GM23338 (cell line): ENCODE measurements around the gene ZFYVE21. TPM values are rescaled to one million over a fixed set of nuclear protein-coding genes. Genes with fewer than 3 reads are reported as not detected.

ENCODE experiments used
- ATAC-seq: fragments of 200-7000 bp; cut with Tn5 transposase; 3 replicates; pipeline ENCODE4 v1.9.1; 2020
- DNase-seq: peaks from one replicate; pipeline ENCODE4 v3.0.0-alpha.2; 2015; ENCODE audit warnings: low spot score
- H2AFZ ChIP-seq: fragments of 200-600 bp; sonication (generic); 2 replicates; pipeline ENCODE4 v1.8.0; 2016; ENCODE audit warnings: antibody characterized with exemption, mild to moderate bottlenecking, moderate library complexity
- H3F3A ChIP-seq: fragments of 200-600 bp; sonication (generic); replicated peaks from 2 replicates; pipeline ENCODE4 v1.8.0; 2017; ENCODE audit warnings: antibody characterized with exemption, mixed run types, low read depth
- H3K27ac ChIP-seq: fragments of 200-600 bp; sonication (generic); 2 replicates; pipeline ENCODE4 v1.6.1; 2016; ENCODE audit warnings: low read depth
- H3K27me3 ChIP-seq: fragments of 200-600 bp; sonication (generic); 2 replicates; pipeline ENCODE4 v1.8.0; 2016; ENCODE audit warnings: mild to moderate bottlenecking, mixed run types, moderate library complexity; ENCODE audit not compliant: insufficient read depth
- H3K36me3 ChIP-seq: fragments of 200-600 bp; sonication (generic); 2 replicates; pipeline ENCODE4 v1.8.0; 2016; ENCODE audit warnings: mild to moderate bottlenecking; ENCODE audit not compliant: insufficient read depth
- H3K4me1 ChIP-seq: fragments of 200-600 bp; sonication (generic); 2 replicates; pipeline ENCODE4 v1.8.0; 2016; ENCODE audit warnings: mild to moderate bottlenecking, moderate library complexity; ENCODE audit not compliant: insufficient read depth
- H3K4me2 ChIP-seq: fragments of 200-600 bp; sonication (generic); 2 replicates; pipeline ENCODE4 v1.7.1; 2017; ENCODE audit warnings: mixed run types
- H3K4me3 ChIP-seq: fragments of 200-600 bp; sonication (generic); 2 replicates; pipeline ENCODE4 v1.6.1; 2016; ENCODE audit warnings: mixed run types
- H3K79me2 ChIP-seq: fragments of 200-600 bp; sonication (generic); replicated peaks from 2 replicates; pipeline ENCODE4 v1.8.0; 2017; ENCODE audit warnings: mild to moderate bottlenecking; ENCODE audit not compliant: insufficient read depth
- H3K9me2 ChIP-seq: fragments of 200-600 bp; sonication (generic); 2 replicates; pipeline ENCODE4 v1.8.0; 2017; ENCODE audit not compliant: insufficient read depth
- H4K20me1 ChIP-seq: fragments of 200-600 bp; sonication (generic); replicated peaks from 2 replicates; pipeline ENCODE4 v1.8.0; 2017; ENCODE audit warnings: mild to moderate bottlenecking; ENCODE audit not compliant: insufficient read depth
- H3K27ac Mint-ChIP-seq: 2 replicates; pipeline ENCODE4 v1.8.0; 2020; ENCODE audit warnings: inconsistent platforms, mild to moderate bottlenecking, moderate library complexity, mixed read lengths
- H3K27me3 Mint-ChIP-seq: 3 replicates; pipeline ENCODE4 v1.8.0; 2022; ENCODE audit warnings: low read depth, mild to moderate bottlenecking, moderate library complexity, mixed read lengths, inconsistent platforms; ENCODE audit not compliant: insufficient read depth, poor library complexity
- H3K36me3 Mint-ChIP-seq: 3 replicates; pipeline ENCODE4 v1.8.0; 2021; ENCODE audit warnings: low read depth, mild to moderate bottlenecking, inconsistent platforms, moderate library complexity, mixed read lengths
- H3K4me1 Mint-ChIP-seq: 3 replicates; pipeline ENCODE4 v1.8.0; 2020; ENCODE audit warnings: mild to moderate bottlenecking, inconsistent platforms, mixed read lengths
- H3K4me3 Mint-ChIP-seq: 3 replicates; pipeline ENCODE4 v1.8.0; 2021; ENCODE audit warnings: moderate library complexity, mild to moderate bottlenecking, inconsistent platforms, mixed read lengths
- H3K9me3 Mint-ChIP-seq: 3 replicates; pipeline ENCODE4 v1.8.0; 2020; ENCODE audit warnings: moderate library complexity, mild to moderate bottlenecking, inconsistent platforms, mixed read lengths
- CREB1 ChIP-seq: fragments of 250-450 bp; sonication (Bioruptor Pico); IDR thresholded peaks from 2 replicates; pipeline ENCODE4 v1.5.0; 2020; ENCODE audit warnings: low read depth, mild to moderate bottlenecking, moderate library complexity
- EZH2 ChIP-seq: fragments of 200-600 bp; sonication (generic); IDR thresholded peaks from one replicate; pipeline ENCODE4 v1.8.0; 2017; ENCODE audit warnings: antibody characterized with exemption, mild to moderate bottlenecking, low read depth; ENCODE audit not compliant: unreplicated experiment
- EZH2phosphoT487 ChIP-seq: fragments of 200-600 bp; sonication (generic); IDR thresholded peaks from one replicate; pipeline ENCODE4 v1.8.1; 2018; ENCODE audit warnings: antibody characterized with exemption; ENCODE audit not compliant: unreplicated experiment
- POLR2AphosphoS5 ChIP-seq: IDR thresholded peaks from 2 replicates; pipeline ENCODE4 v1.6.1; 2016; ENCODE audit warnings: antibody characterized with exemption, low read depth
- STAT1 ChIP-seq: IDR thresholded peaks from one replicate; pipeline ENCODE4 v1.6.1; 2016; ENCODE audit warnings: antibody characterized with exemption; ENCODE audit not compliant: unreplicated experiment
- polyA plus RNA-seq: library from polyadenylated mRNA; unstranded; fragments of >200 nt; fragmentation: Nextera tagmentation; extraction: Ambion mirVana; gene quantifications from 2 replicates; pipeline ENCODE4 v1.2.1, GENCODE V29; 2016
- total RNA-seq: library from RNA; depleted of rRNA; stranded (reverse); fragments of >200 nt; shearing (Covaris generic); gene quantifications from 2 replicates; pipeline ENCODE4 v1.2.3, GENCODE V29; 2014
- TF ChIP-seq, protein P1 (sequence below), 2 experiments: fragments of 200-600 bp in 1 of 2; sonication (generic) in 1 of 2; conservative IDR thresholded peaks; 2 replicates each; pipeline versions ENCODE4 v1.5.1 to v1.6.1; 2016 to 2017; ENCODE audit warnings: antibody characterized with exemption in 2 of 2, low read depth in 2 of 2, mild to moderate bottlenecking in 2 of 2, moderate library complexity in 1 of 2
- TF ChIP-seq, protein P2 (sequence below): fragments of 250-450 bp; sonication (Bioruptor Pico); IDR thresholded peaks from 2 replicates; pipeline ENCODE4 v1.5.0; 2020; ENCODE audit warnings: mild to moderate bottlenecking, moderate library complexity

The ZFYVE21 gene
- total and polyA plus RNA-seq, 2 experiments from 2014 or later: 88.0 to 89.6 TPM

DNA sequence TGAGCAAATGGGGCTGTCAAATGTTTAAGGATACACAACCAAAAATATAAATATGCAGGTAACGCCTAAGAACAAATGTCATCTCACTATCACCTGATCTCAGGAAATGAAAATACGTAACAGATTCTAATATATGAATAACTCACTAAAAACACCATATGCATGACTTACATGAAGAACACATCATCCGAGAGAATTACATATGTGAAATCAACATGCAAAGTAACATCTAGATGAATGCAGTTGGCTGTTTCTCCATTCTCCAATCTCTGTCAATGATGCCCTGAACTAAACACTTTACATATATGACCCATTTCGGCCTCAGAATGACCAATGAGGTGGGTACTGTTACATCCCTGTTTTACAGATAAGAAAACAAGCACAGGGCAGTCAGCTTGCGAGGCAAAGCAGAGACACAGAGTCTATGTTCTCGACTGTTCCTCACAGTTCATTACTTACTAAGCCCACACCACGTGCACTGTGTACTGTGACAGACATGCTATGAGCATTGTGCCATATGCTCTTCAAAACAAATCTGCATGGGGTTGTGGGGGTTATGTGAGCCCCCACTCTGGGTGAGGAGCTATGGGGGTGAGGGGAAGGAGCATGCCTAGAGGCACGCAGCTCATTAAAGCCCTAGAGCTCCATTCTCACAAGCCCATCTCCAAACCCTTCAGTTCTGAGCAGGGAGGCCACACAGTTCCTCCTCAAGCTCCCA, 42.6 kb downstream of the ZFYVE21 start (continued):
- no peak for TF ChIP-seq POLR2AphosphoS5
- TF ChIP-seq, protein P1, sequence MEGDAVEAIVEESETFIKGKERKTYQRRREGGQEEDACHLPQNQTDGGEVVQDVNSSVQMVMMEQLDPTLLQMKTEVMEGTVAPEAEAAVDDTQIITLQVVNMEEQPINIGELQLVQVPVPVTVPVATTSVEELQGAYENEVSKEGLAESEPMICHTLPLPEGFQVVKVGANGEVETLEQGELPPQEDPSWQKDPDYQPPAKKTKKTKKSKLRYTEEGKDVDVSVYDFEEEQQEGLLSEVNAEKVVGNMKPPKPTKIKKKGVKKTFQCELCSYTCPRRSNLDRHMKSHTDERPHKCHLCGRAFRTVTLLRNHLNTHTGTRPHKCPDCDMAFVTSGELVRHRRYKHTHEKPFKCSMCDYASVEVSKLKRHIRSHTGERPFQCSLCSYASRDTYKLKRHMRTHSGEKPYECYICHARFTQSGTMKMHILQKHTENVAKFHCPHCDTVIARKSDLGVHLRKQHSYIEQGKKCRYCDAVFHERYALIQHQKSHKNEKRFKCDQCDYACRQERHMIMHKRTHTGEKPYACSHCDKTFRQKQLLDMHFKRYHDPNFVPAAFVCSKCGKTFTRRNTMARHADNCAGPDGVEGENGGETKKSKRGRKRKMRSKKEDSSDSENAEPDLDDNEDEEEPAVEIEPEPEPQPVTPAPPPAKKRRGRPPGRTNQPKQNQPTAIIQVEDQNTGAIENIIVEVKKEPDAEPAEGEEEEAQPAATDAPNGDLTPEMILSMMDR (conservative IDR thresholded peaks at IDR 0.05; ENCODE audit: low read depth in 2 of 2): no peak
- TF ChIP-seq, protein P2, sequence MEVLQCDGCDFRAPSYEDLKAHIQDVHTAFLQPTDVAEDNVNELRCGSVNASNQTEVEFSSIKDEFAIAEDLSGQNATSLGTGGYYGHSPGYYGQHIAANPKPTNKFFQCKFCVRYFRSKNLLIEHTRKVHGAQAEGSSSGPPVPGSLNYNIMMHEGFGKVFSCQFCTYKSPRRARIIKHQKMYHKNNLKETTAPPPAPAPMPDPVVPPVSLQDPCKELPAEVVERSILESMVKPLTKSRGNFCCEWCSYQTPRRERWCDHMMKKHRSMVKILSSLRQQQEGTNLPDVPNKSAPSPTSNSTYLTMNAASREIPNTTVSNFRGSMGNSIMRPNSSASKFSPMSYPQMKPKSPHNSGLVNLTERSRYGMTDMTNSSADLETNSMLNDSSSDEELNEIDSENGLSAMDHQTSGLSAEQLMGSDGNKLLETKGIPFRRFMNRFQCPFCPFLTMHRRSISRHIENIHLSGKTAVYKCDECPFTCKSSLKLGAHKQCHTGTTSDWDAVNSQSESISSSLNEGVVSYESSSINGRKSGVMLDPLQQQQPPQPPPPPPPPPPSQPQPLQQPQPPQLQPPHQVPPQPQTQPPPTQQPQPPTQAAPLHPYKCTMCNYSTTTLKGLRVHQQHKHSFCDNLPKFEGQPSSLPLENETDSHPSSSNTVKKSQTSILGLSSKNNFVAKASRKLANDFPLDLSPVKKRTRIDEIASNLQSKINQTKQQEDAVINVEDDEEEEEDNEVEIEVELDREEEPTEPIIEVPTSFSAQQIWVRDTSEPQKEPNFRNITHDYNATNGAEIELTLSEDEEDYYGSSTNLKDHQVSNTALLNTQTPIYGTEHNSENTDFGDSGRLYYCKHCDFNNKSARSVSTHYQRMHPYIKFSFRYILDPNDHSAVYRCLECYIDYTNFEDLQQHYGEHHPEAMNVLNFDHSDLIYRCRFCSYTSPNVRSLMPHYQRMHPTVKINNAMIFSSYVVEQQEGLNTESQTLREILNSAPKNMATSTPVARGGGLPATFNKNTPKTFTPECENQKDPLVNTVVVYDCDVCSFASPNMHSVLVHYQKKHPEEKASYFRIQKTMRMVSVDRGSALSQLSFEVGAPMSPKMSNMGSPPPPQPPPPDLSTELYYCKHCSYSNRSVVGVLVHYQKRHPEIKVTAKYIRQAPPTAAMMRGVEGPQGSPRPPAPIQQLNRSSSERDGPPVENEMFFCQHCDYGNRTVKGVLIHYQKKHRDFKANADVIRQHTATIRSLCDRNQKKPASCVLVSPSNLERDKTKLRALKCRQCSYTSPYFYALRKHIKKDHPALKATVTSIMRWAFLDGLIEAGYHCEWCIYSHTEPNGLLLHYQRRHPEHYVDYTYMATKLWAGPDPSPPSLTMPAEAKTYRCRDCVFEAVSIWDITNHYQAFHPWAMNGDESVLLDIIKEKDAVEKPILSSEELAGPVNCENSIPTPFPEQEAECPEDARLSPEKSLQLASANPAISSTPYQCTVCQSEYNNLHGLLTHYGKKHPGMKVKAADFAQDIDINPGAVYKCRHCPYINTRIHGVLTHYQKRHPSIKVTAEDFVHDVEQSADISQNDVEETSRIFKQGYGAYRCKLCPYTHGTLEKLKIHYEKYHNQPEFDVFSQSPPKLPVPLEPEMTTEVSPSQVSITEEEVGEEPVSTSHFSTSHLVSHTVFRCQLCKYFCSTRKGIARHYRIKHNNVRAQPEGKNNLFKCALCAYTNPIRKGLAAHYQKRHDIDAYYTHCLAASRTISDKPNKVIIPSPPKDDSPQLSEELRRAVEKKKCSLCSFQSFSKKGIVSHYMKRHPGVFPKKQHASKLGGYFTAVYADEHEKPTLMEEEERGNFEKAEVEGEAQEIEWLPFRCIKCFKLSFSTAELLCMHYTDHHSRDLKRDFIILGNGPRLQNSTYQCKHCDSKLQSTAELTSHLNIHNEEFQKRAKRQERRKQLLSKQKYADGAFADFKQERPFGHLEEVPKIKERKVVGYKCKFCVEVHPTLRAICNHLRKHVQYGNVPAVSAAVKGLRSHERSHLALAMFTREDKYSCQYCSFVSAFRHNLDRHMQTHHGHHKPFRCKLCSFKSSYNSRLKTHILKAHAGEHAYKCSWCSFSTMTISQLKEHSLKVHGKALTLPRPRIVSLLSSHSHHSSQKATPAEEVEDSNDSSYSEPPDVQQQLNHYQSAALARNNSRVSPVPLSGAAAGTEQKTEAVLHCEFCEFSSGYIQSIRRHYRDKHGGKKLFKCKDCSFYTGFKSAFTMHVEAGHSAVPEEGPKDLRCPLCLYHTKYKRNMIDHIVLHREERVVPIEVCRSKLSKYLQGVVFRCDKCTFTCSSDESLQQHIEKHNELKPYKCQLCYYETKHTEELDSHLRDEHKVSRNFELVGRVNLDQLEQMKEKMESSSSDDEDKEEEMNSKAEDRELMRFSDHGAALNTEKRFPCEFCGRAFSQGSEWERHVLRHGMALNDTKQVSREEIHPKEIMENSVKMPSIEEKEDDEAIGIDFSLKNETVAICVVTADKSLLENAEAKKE (CRISPR knock-in tag): no peak
- no peak for TF ChIP-seq EZH2phosphoT487

DNA sequence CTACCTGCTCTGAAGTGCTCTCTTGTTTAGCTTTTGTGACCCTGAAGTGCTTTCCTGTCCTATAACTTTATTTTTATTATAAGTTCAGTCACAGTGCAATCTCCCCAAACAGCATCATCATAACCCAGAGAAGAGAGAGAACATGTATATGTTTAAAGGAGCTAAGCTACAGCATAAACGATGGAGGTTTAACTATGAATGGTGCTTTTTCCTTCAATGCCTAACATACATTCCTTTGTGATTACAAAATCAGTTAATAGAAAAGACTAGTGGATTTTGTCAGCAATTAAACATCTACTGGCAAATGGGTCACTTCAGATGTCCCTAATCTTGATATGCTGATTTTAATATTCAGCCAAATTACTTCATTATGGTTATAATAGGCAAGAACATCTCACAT, 46.4 kb downstream of the ZFYVE21 start:
- no peaks in the 10 kb centered on the region for H3K79me2 ChIP-seq
- DNase-seq (no peak), ATAC-seq (no peak)
- no peak overlapping the region for H3K27ac Mint-ChIP-seq
- H3K4me1 ChIP-seq: peaks cover 12% of the 10 kb centered on the region
- no peak overlapping the region for H3K27ac ChIP-seq
- H3K27me3 ChIP-seq: no peaks in the 10 kb centered on the region
- H3K9me2 ChIP-seq: no peaks in the 10 kb centered on the region
- H3K4me1 Mint-ChIP-seq: peaks cover 15% of the 10 kb centered on the region
- no peak overlapping the region for H2AFZ ChIP-seq
- H3F3A ChIP-seq: no peaks in the 10 kb centered on the region
- H3K9me3 Mint-ChIP-seq: no peaks in the 10 kb centered on the region
- no peak overlapping the region for H3K4me2 ChIP-seq
- H3K4me3 Mint-ChIP-seq: no peak overlapping the region
- H3K4me3 ChIP-seq: no peak overlapping the region
- no peaks in the 10 kb centered on the region for H4K20me1 ChIP-seq
- no peaks in the 10 kb centered on the region for H3K36me3 Mint-ChIP-seq
- no peaks in the 10 kb centered on the region for H3K27me3 Mint-ChIP-seq
- no peaks in the 10 kb centered on the region for H3K36me3 ChIP-seq
- TF ChIP-seq, protein P2 (CRISPR knock-in tag): no peak
- TF ChIP-seq STAT1 (no peak), EZH2 (no peak), CREB1 (CRISPR knock-in tag) (no peak)
